RWPE1 (cell line): Measurements from ENCODE around the gene MANEAL.

Experiments used
- CTCF ChIA-PET: fragments of 350-600 bp; sonication (Branson Sonifier 250); formaldehyde crosslinking; extraction: SDS; loops from one replicate; lab custom pipeline; 2021; lab: Yijun Ruan, JAX
- POLR2A ChIA-PET: fragments of 400-600 bp; formaldehyde crosslinking; extraction: SDS; loops from one replicate; lab custom pipeline; 2020; ENCODE audit warnings: antibody characterized with exemption; ENCODE audit not compliant: low non-redundant PET; lab: Yijun Ruan, JAX
- DNase-seq: peaks from one replicate; pipeline ENCODE4 v3.0.0; 2012; ENCODE audit warnings: low spot score
- H3K27ac ChIP-seq: fragments of 450-650 bp; 2 replicates; pipeline ENCODE4 v1.5.1; 2017
- TF ChIP-seq, protein P1 (sequence below): fragments of 450-650 bp; conservative IDR thresholded peaks from 2 replicates; pipeline ENCODE4 v1.5.1; 2017; ENCODE audit warnings: low read depth, mild to moderate bottlenecking

The MANEAL gene

GRCh38 chr1:37776946-37777516, 16.6 kb upstream of the MANEAL start:
- ChIA-PET CTCF (interaction anchor here (0.7 kb wide), 1 partner anchor 14 kb away, joined by 3 read pairs; no protein-coding TSS in a partner anchor), POLR2A (no interaction called here)
- DNase-seq = no peak
- H3K27ac ChIP-seq = no peak overlapping the region
- TF ChIP-seq, protein P1, sequence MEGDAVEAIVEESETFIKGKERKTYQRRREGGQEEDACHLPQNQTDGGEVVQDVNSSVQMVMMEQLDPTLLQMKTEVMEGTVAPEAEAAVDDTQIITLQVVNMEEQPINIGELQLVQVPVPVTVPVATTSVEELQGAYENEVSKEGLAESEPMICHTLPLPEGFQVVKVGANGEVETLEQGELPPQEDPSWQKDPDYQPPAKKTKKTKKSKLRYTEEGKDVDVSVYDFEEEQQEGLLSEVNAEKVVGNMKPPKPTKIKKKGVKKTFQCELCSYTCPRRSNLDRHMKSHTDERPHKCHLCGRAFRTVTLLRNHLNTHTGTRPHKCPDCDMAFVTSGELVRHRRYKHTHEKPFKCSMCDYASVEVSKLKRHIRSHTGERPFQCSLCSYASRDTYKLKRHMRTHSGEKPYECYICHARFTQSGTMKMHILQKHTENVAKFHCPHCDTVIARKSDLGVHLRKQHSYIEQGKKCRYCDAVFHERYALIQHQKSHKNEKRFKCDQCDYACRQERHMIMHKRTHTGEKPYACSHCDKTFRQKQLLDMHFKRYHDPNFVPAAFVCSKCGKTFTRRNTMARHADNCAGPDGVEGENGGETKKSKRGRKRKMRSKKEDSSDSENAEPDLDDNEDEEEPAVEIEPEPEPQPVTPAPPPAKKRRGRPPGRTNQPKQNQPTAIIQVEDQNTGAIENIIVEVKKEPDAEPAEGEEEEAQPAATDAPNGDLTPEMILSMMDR = no peak

DNA sequence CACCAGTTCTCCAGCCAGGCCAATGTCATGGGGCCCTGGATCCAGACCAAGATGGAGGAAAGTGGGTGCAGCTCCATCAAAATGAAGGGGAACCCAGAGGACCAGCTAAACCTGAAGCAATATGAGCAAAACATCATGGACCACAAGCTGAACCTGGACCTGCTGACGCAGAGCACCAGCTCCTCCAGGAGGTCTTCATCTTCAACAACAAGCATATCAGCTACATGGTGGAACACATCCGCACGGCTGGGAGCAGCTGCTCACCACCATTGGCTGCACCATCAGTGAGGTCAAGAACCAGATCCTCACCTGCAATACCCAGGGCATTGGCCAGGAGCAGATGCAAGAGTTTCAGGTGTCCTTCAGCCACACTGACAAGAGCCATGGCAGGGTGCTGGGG, 15.0 kb upstream of the MANEAL start:
- ChIA-PET POLR2A (no interaction called here), CTCF (no interaction called here)
- H3K27ac ChIP-seq = no peak overlapping the region
- TF ChIP-seq, protein P1 = no peak
- no peak for DNase-seq

- TF ChIP-seq, protein P1 = no peak
- CTCF ChIA-PET = no interaction called here
- DNase-seq = no peak
- POLR2A ChIA-PET = no interaction called here
- H3K27ac ChIP-seq = no peak overlapping the region
Measured at GRCh38 chr1:37782491-37782890, 11.2 kb upstream of the MANEAL start.

- TF ChIP-seq, protein P1 = no peak
- H3K27ac ChIP-seq = no peak overlapping the region; the same call in 1 of the 2 replicates
- POLR2A ChIA-PET = no interaction called here
- CTCF ChIA-PET = no interaction called here
- no peak for DNase-seq
Measured at GRCh38 chr1:37792943-37793686, 532 bp upstream of the MANEAL start.

DNA sequence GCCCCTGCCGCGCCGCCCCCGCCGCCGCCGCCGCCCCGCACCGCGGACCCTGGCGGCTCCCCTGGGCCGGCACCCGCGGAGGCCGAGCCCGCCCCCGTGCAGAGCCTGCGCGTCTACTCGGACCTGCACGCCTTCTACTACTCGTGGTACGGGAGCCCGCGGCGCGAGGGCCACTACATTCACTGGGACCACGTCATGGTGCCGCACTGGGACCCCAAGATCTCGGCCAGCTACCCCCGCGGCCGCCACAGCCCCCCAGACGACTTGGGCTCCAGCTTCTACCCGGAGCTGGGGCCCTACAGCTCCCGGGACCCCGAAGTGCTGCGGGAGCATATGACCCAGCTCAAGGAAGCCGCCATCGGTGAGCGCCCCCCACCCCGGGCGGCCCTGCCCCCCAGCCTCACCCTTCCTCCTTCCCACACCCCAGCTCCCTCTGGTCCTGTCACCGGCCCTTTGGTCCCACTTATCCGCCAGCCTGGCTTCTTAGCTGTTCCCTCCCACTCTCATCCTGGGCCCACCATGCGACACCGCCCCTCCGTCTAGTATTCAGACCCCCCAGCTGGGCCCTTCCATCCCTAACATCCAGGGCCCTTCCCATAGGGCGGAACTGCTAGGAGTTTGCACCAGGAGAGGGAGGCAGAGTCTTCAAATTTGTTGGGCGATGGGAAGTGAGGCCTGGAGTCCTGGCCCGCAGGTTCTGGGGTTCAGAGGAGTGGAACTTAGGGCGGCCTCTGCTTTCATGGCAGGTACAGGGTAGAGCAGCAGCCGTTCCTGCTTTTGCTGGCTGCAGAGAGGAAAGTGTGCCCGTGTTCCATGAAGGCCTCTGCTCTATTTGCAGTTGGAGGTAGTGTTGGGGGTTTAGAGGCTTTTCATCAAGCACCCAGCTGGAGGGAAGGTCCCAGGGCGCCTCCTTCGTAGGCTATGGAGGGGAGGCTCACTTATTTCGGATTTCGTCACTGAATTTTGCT, 1.0 kb downstream of the MANEAL start:
- POLR2A ChIA-PET = no interaction called here
- CTCF ChIA-PET = interaction anchor here (1.0 kb wide), 1 partner anchor 104 kb away, joined by 3 read pairs; a partner anchor contains a TSS
- no peak overlapping the region for H3K27ac ChIP-seq
- TF ChIP-seq, protein P1 = no peak
- no peak for DNase-seq
